Neural cell (in vitro differentiated cells): Measurements from ENCODE around the gene P3R3URF. TPM values are rescaled to one million over a fixed set of nuclear protein-coding genes. Genes with fewer than 3 reads are reported as not detected.

Experiments
- H2AFZ ChIP-seq: fragments of 200-600, 300-800 bp; sonication (generic), shearing (Covaris generic); 2 replicates; pipeline ENCODE4 v1.6.0; 2014; ENCODE audit warnings: low read depth, mild to moderate bottlenecking, antibody characterized with exemption, low read length, moderate library complexity
- H3F3A ChIP-seq: fragments of 200-600 bp; shearing (Covaris generic); 2 replicates; pipeline ENCODE4 v1.6.1; 2016; ENCODE audit warnings: mild to moderate bottlenecking, moderate library complexity, mixed read lengths, antibody characterized with exemption, low read length; ENCODE audit not compliant: insufficient read depth, poor library complexity, severe bottlenecking
- H3K27ac ChIP-seq: fragments of 200-600, 300-800 bp; sonication (generic), shearing (Covaris generic); 2 replicates; pipeline ENCODE4 v1.5.1; 2014; ENCODE audit warnings: mild to moderate bottlenecking, low read length, moderate library complexity
- H3K27me3 ChIP-seq: fragments of 300-800, 200-600 bp; sonication (generic), shearing (Covaris generic); 2 replicates; pipeline ENCODE4 v1.6.0; 2014; ENCODE audit warnings: mild to moderate bottlenecking, low read depth, low read length, moderate library complexity; ENCODE audit not compliant: insufficient read depth
- H3K36me3 ChIP-seq: fragments of 300-800, 200-600 bp; sonication (generic), shearing (Covaris generic); 2 replicates; pipeline ENCODE4 v1.5.1; 2014; ENCODE audit warnings: mild to moderate bottlenecking, antibody characterized with exemption, low read length, moderate library complexity; ENCODE audit not compliant: insufficient read depth
- H3K4me2 ChIP-seq: fragments of 300-800, 200-600 bp; sonication (generic), shearing (Covaris generic); 2 replicates; pipeline ENCODE4 v1.6.0; 2014; ENCODE audit warnings: mild to moderate bottlenecking, low read length
- H3K4me3 ChIP-seq: fragments of 300-800, 200-600 bp; sonication (generic), shearing (Covaris generic); 2 replicates; pipeline ENCODE4 v1.5.1; 2014; ENCODE audit warnings: mild to moderate bottlenecking, low read length, moderate library complexity
- H3K79me2 ChIP-seq: fragments of 200-600 bp; shearing (Covaris generic); replicated peaks from 2 replicates; pipeline ENCODE4 v1.6.0; 2014; ENCODE audit warnings: mild to moderate bottlenecking, low read length, moderate library complexity; ENCODE audit not compliant: insufficient read depth
- H3K9ac ChIP-seq: fragments of 300-800, 200-600 bp; sonication (generic), shearing (Covaris generic); 2 replicates; pipeline ENCODE4 v1.6.1; 2016; ENCODE audit warnings: mild to moderate bottlenecking, low read length, mixed read lengths
- H3K9me2 ChIP-seq: fragments of 200-600 bp; shearing (Covaris generic); 2 replicates; pipeline ENCODE4 v1.6.1; 2016; ENCODE audit warnings: mild to moderate bottlenecking, low read length, mixed read lengths; ENCODE audit not compliant: insufficient read depth
- H3K9me3 ChIP-seq: fragments of 200-600, 300-800 bp; sonication (generic), shearing (Covaris generic); 2 replicates; pipeline ENCODE4 v1.6.1; 2016; ENCODE audit warnings: mild to moderate bottlenecking, mixed run types, low read length, moderate library complexity, mixed read lengths
- H4K20me1 ChIP-seq: fragments of 200-600 bp; shearing (Covaris generic); 2 replicates; pipeline ENCODE4 v1.6.1; 2016; ENCODE audit warnings: mild to moderate bottlenecking, mixed run types; ENCODE audit not compliant: insufficient read depth
- EP300 ChIP-seq: fragments of 450-650 bp; conservative IDR thresholded peaks from 2 replicates; pipeline ENCODE4 v1.6.1; 2014; ENCODE audit warnings: antibody characterized with exemption, mild to moderate bottlenecking, moderate library complexity; ENCODE audit not compliant: poor library complexity, severe bottlenecking
- EZH2 ChIP-seq: fragments of 200-600, 300-800 bp; shearing (Covaris generic), sonication (generic); IDR thresholded peaks from 2 replicates; pipeline ENCODE4 v1.6.1; 2014; ENCODE audit warnings: antibody characterized with exemption, low read length, borderline replicate concordance, mild to moderate bottlenecking; ENCODE audit not compliant: insufficient read depth, poor library complexity, severe bottlenecking
- MXI1 ChIP-seq: fragments of 450-650 bp; conservative IDR thresholded peaks from 2 replicates; pipeline ENCODE4 v1.6.1; 2014; ENCODE audit warnings: antibody characterized with exemption, mild to moderate bottlenecking; ENCODE audit not compliant: poor library complexity, severe bottlenecking
- POLR2AphosphoS5 ChIP-seq: IDR thresholded peaks from 2 replicates; pipeline ENCODE4 v1.6.1; 2012
- RAD21 ChIP-seq: fragments of 450-650 bp; conservative IDR thresholded peaks from 2 replicates; pipeline ENCODE4 v1.6.1; 2014; ENCODE audit warnings: antibody characterized with exemption, mild to moderate bottlenecking, moderate library complexity
- SMC3 ChIP-seq: fragments of 450-650 bp; conservative IDR thresholded peaks from 2 replicates; pipeline ENCODE4 v1.6.1; 2014; ENCODE audit warnings: antibody characterized with exemption, mild to moderate bottlenecking, moderate library complexity; ENCODE audit not compliant: poor library complexity
- TAF1 ChIP-seq: IDR thresholded peaks from 2 replicates; pipeline ENCODE4 v1.6.1; 2012; ENCODE audit warnings: low read depth
- polyA plus RNA-seq: library from polyadenylated mRNA; depleted of rRNA; stranded (reverse); fragments of >200 nt; gene quantifications from 2 replicates; pipeline ENCODE4 v1.2.3, GENCODE V29; 2014
- TF ChIP-seq, protein P1 (sequence below): fragments of 450-650 bp; IDR thresholded peaks from 2 replicates; pipeline ENCODE4 v1.5.1; 2014; ENCODE audit warnings: antibody characterized with exemption, mild to moderate bottlenecking, moderate library complexity; ENCODE audit not compliant: poor library complexity, severe bottlenecking
- TF ChIP-seq, protein P2 (sequence below): IDR thresholded peaks from 2 replicates; pipeline ENCODE4 v1.6.1; 2012; ENCODE audit warnings: borderline replicate concordance

P3R3URF gene
- polyA plus RNA-seq, 1 donor from 2014 or later: not detected

DNA sequence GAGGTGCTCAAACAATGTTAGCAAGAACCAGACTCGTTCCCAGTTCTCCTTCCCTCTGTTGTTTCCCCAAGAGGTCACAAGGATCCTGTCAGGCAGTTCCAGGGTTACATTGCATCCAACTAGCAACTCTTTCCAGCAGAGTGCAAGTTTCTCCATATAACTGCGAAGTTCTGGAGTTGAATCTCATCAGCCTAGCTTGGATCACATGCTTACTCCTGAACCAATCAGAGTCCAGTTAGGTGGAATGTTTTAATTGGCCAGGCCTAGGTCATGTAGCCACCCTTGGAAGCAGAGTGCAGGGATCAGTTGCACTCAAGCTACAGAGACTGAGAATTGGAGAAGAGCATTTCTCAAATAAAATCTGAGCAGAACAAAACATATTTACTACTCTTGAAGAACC, 28.0 kb downstream of the P3R3URF start:
- H3K36me3 ChIP-seq: no peaks in the 10 kb centered on the region
- no peak overlapping the region for H3K27ac ChIP-seq
- no peaks in the 10 kb centered on the region for H4K20me1 ChIP-seq
- no peaks in the 10 kb centered on the region for H3K9me3 ChIP-seq
- no peak overlapping the region for H2AFZ ChIP-seq
- H3K9ac ChIP-seq: no peak overlapping the region
- H3K79me2 ChIP-seq: no peaks in the 10 kb centered on the region
- no peaks in the 10 kb centered on the region for H3K9me2 ChIP-seq
- TF ChIP-seq EZH2: no peak
- TF ChIP-seq, protein P1, sequence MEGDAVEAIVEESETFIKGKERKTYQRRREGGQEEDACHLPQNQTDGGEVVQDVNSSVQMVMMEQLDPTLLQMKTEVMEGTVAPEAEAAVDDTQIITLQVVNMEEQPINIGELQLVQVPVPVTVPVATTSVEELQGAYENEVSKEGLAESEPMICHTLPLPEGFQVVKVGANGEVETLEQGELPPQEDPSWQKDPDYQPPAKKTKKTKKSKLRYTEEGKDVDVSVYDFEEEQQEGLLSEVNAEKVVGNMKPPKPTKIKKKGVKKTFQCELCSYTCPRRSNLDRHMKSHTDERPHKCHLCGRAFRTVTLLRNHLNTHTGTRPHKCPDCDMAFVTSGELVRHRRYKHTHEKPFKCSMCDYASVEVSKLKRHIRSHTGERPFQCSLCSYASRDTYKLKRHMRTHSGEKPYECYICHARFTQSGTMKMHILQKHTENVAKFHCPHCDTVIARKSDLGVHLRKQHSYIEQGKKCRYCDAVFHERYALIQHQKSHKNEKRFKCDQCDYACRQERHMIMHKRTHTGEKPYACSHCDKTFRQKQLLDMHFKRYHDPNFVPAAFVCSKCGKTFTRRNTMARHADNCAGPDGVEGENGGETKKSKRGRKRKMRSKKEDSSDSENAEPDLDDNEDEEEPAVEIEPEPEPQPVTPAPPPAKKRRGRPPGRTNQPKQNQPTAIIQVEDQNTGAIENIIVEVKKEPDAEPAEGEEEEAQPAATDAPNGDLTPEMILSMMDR: no peak
- TF ChIP-seq RAD21: no peak
- no peak for TF ChIP-seq POLR2AphosphoS5
- no peak for TF ChIP-seq TAF1
- TF ChIP-seq MXI1: no peak
- TF ChIP-seq, protein P2, sequence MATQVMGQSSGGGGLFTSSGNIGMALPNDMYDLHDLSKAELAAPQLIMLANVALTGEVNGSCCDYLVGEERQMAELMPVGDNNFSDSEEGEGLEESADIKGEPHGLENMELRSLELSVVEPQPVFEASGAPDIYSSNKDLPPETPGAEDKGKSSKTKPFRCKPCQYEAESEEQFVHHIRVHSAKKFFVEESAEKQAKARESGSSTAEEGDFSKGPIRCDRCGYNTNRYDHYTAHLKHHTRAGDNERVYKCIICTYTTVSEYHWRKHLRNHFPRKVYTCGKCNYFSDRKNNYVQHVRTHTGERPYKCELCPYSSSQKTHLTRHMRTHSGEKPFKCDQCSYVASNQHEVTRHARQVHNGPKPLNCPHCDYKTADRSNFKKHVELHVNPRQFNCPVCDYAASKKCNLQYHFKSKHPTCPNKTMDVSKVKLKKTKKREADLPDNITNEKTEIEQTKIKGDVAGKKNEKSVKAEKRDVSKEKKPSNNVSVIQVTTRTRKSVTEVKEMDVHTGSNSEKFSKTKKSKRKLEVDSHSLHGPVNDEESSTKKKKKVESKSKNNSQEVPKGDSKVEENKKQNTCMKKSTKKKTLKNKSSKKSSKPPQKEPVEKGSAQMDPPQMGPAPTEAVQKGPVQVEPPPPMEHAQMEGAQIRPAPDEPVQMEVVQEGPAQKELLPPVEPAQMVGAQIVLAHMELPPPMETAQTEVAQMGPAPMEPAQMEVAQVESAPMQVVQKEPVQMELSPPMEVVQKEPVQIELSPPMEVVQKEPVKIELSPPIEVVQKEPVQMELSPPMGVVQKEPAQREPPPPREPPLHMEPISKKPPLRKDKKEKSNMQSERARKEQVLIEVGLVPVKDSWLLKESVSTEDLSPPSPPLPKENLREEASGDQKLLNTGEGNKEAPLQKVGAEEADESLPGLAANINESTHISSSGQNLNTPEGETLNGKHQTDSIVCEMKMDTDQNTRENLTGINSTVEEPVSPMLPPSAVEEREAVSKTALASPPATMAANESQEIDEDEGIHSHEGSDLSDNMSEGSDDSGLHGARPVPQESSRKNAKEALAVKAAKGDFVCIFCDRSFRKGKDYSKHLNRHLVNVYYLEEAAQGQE: no peak
- no peak for TF ChIP-seq EP300
- TF ChIP-seq SMC3: no peak
- no peak overlapping the region for H3K4me3 ChIP-seq
- H3F3A ChIP-seq: no peaks in the 10 kb centered on the region
- H3K4me2 ChIP-seq: no peak overlapping the region
- H3K27me3 ChIP-seq: no peaks in the 10 kb centered on the region

DNA sequence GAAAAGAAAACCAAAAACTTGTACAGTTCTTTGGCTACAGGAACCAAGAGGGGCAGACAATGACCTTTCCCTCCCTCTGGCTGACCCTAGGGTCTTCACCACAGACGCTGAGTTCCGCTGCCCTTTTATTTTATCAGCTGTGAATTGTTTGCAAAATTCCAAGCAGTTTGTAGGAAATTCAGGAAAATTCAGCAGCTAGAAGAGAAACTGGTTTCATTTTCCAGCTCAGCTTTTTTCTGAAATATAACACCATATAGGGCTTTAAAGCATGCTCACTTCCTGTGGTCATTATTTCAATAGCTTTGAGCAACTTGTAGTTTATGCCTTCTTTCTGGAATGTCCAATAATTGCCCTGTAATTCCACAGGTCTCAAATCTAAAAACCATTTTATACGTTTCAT, 38.4 kb downstream of the P3R3URF start:
- H3K9me3 ChIP-seq: no peaks in the 10 kb centered on the region
- no peaks in the 10 kb centered on the region for H3K36me3 ChIP-seq
- H3K79me2 ChIP-seq: no peaks in the 10 kb centered on the region
- TF ChIP-seq, protein P1: no peak
- TF ChIP-seq EZH2 (no peak), TAF1 (no peak), SMC3 (no peak), RAD21 (no peak), EP300 (no peak), MXI1 (no peak), POLR2AphosphoS5 (no peak)
- TF ChIP-seq, protein P2: no peak
- no peaks in the 10 kb centered on the region for H4K20me1 ChIP-seq
- no peak overlapping the region for H2AFZ ChIP-seq
- no peaks in the 10 kb centered on the region for H3K27me3 ChIP-seq
- H3F3A ChIP-seq: no peaks in the 10 kb centered on the region
- no peak overlapping the region for H3K4me3 ChIP-seq
- H3K9ac ChIP-seq: no peak overlapping the region
- no peak overlapping the region for H3K4me2 ChIP-seq
- no peaks in the 10 kb centered on the region for H3K9me2 ChIP-seq
- no peak overlapping the region for H3K27ac ChIP-seq
